Right lobe of liver (tissue), 6 donors: ENCODE data around the gene MLH1. TPM values are rescaled to one million over a fixed set of nuclear protein-coding genes. Genes with fewer than 3 reads are reported as not detected.

Experiments used
- ATAC-seq, 4 donors: fragments of 200-7000 bp; cut with Tn5 transposase; one replicate each; pipeline ENCODE4 v1.9.1; 2020; ENCODE audit warnings: mild to moderate bottlenecking in 4 of 4, moderate library complexity in 4 of 4
- DNase-seq, 3 donors: peaks; one replicate each; pipeline ENCODE4 v3.0.0-alpha.2; 2020
- H3K27ac ChIP-seq, 3 donors: fragments of 200-600 bp; one replicate each; pipeline ENCODE4 v1.8.0; 2022
- H3K27me3 ChIP-seq, 2 donors: fragments of 200-600 bp; one replicate each; pipeline ENCODE4 v1.8.0; 2022
- H3K36me3 ChIP-seq, 4 donors: fragments of 200-600 bp; sonication (generic) in 1 of 4; one replicate each; pipeline versions ENCODE4 v1.5.1 to v1.8.0; 2017 to 2022; ENCODE audit warnings: control low read depth in 1 of 4
- H3K4me1 ChIP-seq, 4 donors: fragments of 200-600 bp; sonication (generic) in 1 of 4; one replicate each; pipeline versions ENCODE4 v1.5.1 to v1.8.0; 2017 to 2022; ENCODE audit warnings: control low read depth in 1 of 4
- H3K4me3 ChIP-seq, 3 donors: fragments of 200-600 bp; one replicate each; pipeline ENCODE4 v1.8.0; 2022
- H3K9me3 ChIP-seq, 4 donors: fragments of 200-600 bp; sonication (generic) in 1 of 4; one replicate each; pipeline versions ENCODE4 v1.5.1 to v1.8.0; 2017 to 2022; ENCODE audit warnings: control low read depth in 1 of 4
- POLR2A ChIP-seq: fragments of 450-650 bp; IDR thresholded peaks from one replicate; pipeline ENCODE4 v1.6.1; 2017; ENCODE audit warnings: antibody characterized with exemption, mild to moderate bottlenecking
- WGBS: methylation state at CpG from one replicate; pipeline ENCODE4 v1.1.6; 2018; ENCODE audit warnings: low coverage, low lambda C conversion rate; ENCODE audit not compliant: insufficient coverage; ENCODE audit errors: missing lambda C conversion rate; 5-methylcytosine and 5-hydroxymethylcytosine counted together
- intact Hi-C, 2 donors: fragments of 100-400 bp; cut with DNase I; formaldehyde crosslinking; loops; one replicate each; pipeline versions ENCODE4 v1.11.2 to v1.14.1; 2022
- total RNA-seq, 6 experiments: library from RNA; depleted of rRNA in 2 of 6; stranded (reverse); fragments of >200 nt in 2 of 6; fragmentation: NEBNext Ultra II Directional in 3 of 6; extraction: Animal tissue kit (Norgen Biotek cat#: 25700) in 3 of 6; gene quantifications; one replicate each; pipeline versions ENCODE4 v1.1.0 to v1.2.4, GENCODE V29; 2016 to 2023
- TF ChIP-seq, protein P1 (sequence below), 4 donors: fragments of 200-600 bp in 3 of 4; fragments of 450-650 bp in 1 of 4; IDR thresholded peaks; one replicate each; pipeline versions ENCODE4 v1.5.1 to v1.8.0; 2016 to 2022; ENCODE audit warnings: antibody characterized with exemption in 4 of 4, mild to moderate bottlenecking in 2 of 4
- donor health status: DM: no; HTN: yes; CAD: no.
- donor health status: DM: no; HTN: no; CAD: no.
- donor health status: DM: no; HTN: no; CAD: no.
- donor health status: DM: no; HTN: yes; CAD: no.
- donor health status: DM: no; HTN: yes; CAD: no.

Gene MLH1
- total RNA-seq, 6 experiments from 2014 or later = 13.1 to 23.2 (median 15.3) TPM

DNA sequence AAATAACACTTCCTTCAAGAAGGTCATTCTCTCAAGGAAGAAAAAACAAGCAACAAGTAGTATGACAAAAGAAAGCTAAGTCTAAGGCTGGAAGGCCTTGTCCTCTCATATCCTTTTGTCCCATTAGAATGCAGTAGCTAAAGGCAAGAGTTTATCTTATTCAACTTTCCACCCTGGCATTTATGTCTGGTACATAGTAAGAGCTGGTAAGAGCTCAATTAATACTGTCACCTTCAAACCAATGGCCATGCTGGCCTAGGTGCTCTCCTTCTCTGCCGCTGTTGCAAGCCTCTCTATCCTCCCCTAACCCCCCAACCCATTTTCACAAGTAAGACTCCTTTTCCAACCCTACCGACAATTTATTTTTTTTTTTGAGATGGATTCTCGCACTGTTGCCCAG, 99.2 kb downstream of the MLH1 start:
- Histone ChIP-seq H3K4me1 (peaks cover 0 to 22% (median 3%) of the 10 kb centered on the region in 4 donors), H3K4me3 (no peak overlapping the region), H3K9me3 (no peaks in the 10 kb centered on the region), H3K27ac (no peak overlapping the region), H3K36me3 (peaks cover 0 to 16% (median 6%) of the 10 kb centered on the region in 4 donors), H3K27me3 (no peaks in the 10 kb centered on the region)
- WGBS = 94% methylated on average over 3 of the region's 3 CpGs
- ATAC-seq (no peak), DNase-seq (no peak)
- intact Hi-C loops = no loop called here
- TF ChIP-seq, protein P1, sequence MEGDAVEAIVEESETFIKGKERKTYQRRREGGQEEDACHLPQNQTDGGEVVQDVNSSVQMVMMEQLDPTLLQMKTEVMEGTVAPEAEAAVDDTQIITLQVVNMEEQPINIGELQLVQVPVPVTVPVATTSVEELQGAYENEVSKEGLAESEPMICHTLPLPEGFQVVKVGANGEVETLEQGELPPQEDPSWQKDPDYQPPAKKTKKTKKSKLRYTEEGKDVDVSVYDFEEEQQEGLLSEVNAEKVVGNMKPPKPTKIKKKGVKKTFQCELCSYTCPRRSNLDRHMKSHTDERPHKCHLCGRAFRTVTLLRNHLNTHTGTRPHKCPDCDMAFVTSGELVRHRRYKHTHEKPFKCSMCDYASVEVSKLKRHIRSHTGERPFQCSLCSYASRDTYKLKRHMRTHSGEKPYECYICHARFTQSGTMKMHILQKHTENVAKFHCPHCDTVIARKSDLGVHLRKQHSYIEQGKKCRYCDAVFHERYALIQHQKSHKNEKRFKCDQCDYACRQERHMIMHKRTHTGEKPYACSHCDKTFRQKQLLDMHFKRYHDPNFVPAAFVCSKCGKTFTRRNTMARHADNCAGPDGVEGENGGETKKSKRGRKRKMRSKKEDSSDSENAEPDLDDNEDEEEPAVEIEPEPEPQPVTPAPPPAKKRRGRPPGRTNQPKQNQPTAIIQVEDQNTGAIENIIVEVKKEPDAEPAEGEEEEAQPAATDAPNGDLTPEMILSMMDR (IDR thresholded peaks at IDR 0.05) = no peak
- TF ChIP-seq POLR2A = no peak

DNA sequence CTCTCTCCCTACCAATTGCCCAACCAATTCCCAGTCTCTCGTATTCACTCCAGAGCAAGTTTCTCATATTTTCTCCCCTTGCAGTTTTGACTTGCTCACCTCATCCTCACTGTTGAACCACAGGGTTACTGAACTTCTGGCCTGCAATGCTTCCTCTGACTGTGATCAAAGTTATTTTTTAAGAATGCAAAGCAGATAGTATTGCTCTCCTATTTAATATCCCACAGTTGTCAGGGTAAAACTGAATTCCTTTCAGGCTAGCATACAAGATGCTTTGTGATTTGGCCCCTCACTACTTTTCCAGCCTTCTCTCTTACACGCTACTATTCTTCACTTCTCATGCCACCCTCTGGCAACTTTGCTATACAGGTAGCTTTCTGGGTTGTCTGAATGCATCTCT, 100.2 kb downstream of the MLH1 start:
- Histone ChIP-seq H3K27ac (no peak overlapping the region), H3K36me3 (peaks cover 0 to 16% (median 6%) of the 10 kb centered on the region in 4 donors), H3K27me3 (no peaks in the 10 kb centered on the region), H3K4me1 (peaks cover 0 to 22% (median 5%) of the 10 kb centered on the region in 4 donors), H3K9me3 (no peaks in the 10 kb centered on the region), H3K4me3 (no peak overlapping the region)
- no peak for TF ChIP-seq POLR2A
- TF ChIP-seq, protein P1 (IDR thresholded peaks at IDR 0.05) = no peak
- WGBS = 92% methylated on average over 2 of the region's 2 CpGs
- intact Hi-C loops = no loop called here
- DNase-seq = no peak
- no peak for ATAC-seq

DNA sequence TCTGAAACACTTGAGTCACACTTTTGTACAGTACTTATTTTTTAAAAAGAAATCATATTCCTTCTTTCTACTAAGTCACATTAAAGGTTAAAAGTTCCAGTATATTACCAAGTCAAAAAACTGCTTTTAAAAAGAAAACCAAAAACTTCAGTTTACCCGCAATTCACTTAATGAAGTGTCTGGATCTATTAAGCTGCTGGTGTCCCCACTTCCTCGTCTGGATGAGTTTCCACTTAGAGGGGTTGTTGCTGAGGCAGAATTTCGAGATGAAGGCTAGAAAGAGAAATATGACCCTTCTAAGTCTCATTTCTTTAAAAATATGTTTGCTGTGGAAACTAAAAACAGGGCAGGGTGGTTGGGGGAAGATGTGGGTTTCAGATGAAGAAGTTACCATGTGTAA, 101.3 kb downstream of the MLH1 start:
- no peak for ATAC-seq
- H3K9me3 ChIP-seq = no peaks in the 10 kb centered on the region
- H3K27ac ChIP-seq = no peak overlapping the region

DNA sequence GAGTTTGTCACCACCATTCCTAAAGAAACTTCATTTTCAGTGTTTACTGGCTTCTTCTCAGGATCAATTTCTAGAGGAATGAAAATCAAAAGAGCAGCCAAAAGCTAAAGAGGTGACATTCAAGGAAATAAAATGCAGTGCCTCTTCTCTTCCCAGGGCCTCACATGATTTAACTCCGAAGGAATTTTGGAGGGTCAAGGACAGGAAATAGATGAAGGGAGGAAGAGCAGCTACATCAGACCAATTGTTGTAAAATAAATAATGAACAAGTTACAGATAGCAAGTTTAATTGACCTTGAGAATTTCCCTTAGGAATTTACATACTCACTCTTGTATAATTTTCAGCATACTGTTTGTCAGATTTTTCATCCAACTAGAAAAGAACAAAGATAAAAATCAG, 103.0 kb downstream of the MLH1 start:
- 38% methylated on average over 1 of the region's 1 CpG for WGBS
- Histone ChIP-seq H3K27me3 (no peaks in the 10 kb centered on the region), H3K27ac (peak overlapping the region in 1 of 3 donors; percentile 1), H3K4me3 (no peak overlapping the region), H3K36me3 (peaks cover 0 to 2% (median 0%) of the 10 kb centered on the region in 4 donors), H3K4me1 (peaks cover 0 to 27% (median 8%) of the 10 kb centered on the region in 4 donors), H3K9me3 (no peaks in the 10 kb centered on the region)
- DNase-seq (no peak), ATAC-seq (peak; percentile 36 to 69 (median 54))
- TF ChIP-seq, protein P1 (IDR thresholded peaks at IDR 0.05) = no peak
- no peak for TF ChIP-seq POLR2A
- intact Hi-C loops = no loop called here

More for the DNA sequence above, 101.3 kb downstream of the MLH1 start:
- no peak for DNase-seq
- no peaks in the 10 kb centered on the region for H3K27me3 ChIP-seq
- TF ChIP-seq, protein P1 (IDR thresholded peaks at IDR 0.05) = no peak
- TF ChIP-seq POLR2A = no peak
- 63% methylated on average over 3 of the region's 3 CpGs for WGBS
- intact Hi-C loops = no loop called here
- peaks cover 0 to 27% (median 8%) of the 10 kb centered on the region in 4 donors for H3K4me1 ChIP-seq
- no peak overlapping the region for H3K4me3 ChIP-seq
- H3K36me3 ChIP-seq = peaks cover 0 to 15% (median 6%) of the 10 kb centered on the region in 4 donors
